HEK293T (cell line): Measurements from ENCODE around the gene DLX1.

Experiments
- CTCF ChIA-PET: fragments of 350-600 bp; formaldehyde crosslinking; extraction: SDS; loops from one replicate; lab custom pipeline; 2021; ENCODE audit warnings: antibody characterized with exemption, inconsistent platforms; lab: Yijun Ruan, JAX
- POLR2A ChIA-PET: fragments of 350-600 bp; formaldehyde crosslinking; extraction: SDS; loops from one replicate; lab custom pipeline; 2020; ENCODE audit warnings: antibody characterized with exemption, inconsistent platforms; lab: Yijun Ruan, JAX
- DNase-seq: peaks from one replicate; pipeline ENCODE4 v3.0.0; 2012; ENCODE audit warnings: mixed read lengths; ENCODE audit errors: extremely low spot score
- ARNT ChIP-seq: fragments of 450-650 bp; IDR thresholded peaks from 2 replicates; pipeline ENCODE4 v1.6.1; 2017; ENCODE audit warnings: mild to moderate bottlenecking
- BHLHE40 ChIP-seq: fragments of 450-650 bp; IDR thresholded peaks from 2 replicates; pipeline ENCODE4 v1.6.1; 2016; ENCODE audit warnings: mild to moderate bottlenecking, moderate library complexity, borderline replicate concordance
- CTBP1 ChIP-seq: fragments of 450-650 bp; IDR thresholded peaks from 2 replicates; pipeline ENCODE4 v1.6.1; 2016; ENCODE audit warnings: borderline replicate concordance
- ELF4 ChIP-seq: fragments of 450-650 bp; IDR thresholded peaks from 2 replicates; pipeline ENCODE4 v1.6.1; 2017; ENCODE audit warnings: antibody characterized with exemption
- FOXK2 ChIP-seq: fragments of 450-650 bp; IDR thresholded peaks from 2 replicates; pipeline ENCODE4 v1.6.1; 2016; ENCODE audit warnings: mild to moderate bottlenecking
- FOXM1 ChIP-seq: fragments of 450-650 bp; IDR thresholded peaks from 2 replicates; pipeline ENCODE4 v1.6.1; 2017; ENCODE audit warnings: mild to moderate bottlenecking, borderline replicate concordance
- HDGF ChIP-seq: fragments of 450-650 bp; IDR thresholded peaks from 2 replicates; pipeline ENCODE4 v1.6.1; 2017; ENCODE audit warnings: antibody characterized with exemption, borderline replicate concordance
- L3MBTL2 ChIP-seq: fragments of 450-650 bp; conservative IDR thresholded peaks from 2 replicates; pipeline ENCODE4 v1.6.1; 2016; ENCODE audit warnings: mild to moderate bottlenecking
- LEF1 ChIP-seq: fragments of 450-650 bp; IDR thresholded peaks from 2 replicates; pipeline ENCODE4 v1.6.1; 2017; ENCODE audit warnings: mild to moderate bottlenecking, borderline replicate concordance
- SUZ12 ChIP-seq: fragments of 450-650 bp; IDR thresholded peaks from 2 replicates; pipeline ENCODE4 v1.6.1; 2016; ENCODE audit warnings: mild to moderate bottlenecking
- TARDBP ChIP-seq: fragments of 450-650 bp; IDR thresholded peaks from 2 replicates; pipeline ENCODE4 v1.6.1; 2016
- TF ChIP-seq, protein P1 (sequence below): fragments of 450-650 bp; IDR thresholded peaks from 2 replicates; pipeline ENCODE4 v1.6.1; 2016

Gene DLX1

DNA sequence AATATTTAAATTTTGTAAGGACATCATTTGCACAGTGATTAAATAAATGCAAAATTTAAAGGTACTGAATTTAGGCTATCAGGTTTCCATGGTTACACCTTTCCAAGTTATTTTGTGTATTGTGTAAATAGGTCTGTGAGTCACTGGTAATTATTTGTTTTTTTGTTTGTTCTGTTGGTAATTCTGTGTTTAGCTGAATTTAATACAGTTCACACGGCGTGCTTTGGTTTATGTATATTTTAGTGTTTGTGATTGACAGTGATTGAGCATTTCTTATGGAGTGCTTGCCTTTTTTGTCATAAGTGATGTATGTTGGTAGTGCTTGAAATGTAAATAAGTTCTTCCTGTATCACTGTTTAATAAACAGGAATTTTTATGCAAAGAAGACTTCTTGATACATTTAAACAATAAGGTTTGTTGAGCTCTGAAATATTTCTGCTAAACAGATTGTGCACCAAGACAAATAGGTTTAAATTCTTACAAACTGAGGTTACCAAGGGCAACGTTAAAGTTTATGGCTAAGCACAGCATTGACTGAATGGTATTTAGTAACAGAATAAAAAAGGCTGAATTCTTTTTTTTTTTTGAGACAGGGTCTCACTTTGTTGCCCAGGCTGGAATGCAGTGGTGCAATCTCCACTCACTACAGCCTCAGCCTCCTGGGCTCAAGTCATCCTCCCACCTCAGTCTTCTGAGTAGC, 38.3 kb upstream of the DLX1 start:
- POLR2A ChIA-PET, result interaction anchor here (1.8 kb wide), 1 partner anchor 38 kb away, joined by 4 read pairs; the partner anchor contains the start of gene DLX1
- DNase-seq, result no peak
- CTCF ChIA-PET, result interaction anchor here (0.6 kb wide), 2 partner anchors 15 to 57 kb away, joined by 3 read pairs; no protein-coding TSS in a partner anchor

DNA sequence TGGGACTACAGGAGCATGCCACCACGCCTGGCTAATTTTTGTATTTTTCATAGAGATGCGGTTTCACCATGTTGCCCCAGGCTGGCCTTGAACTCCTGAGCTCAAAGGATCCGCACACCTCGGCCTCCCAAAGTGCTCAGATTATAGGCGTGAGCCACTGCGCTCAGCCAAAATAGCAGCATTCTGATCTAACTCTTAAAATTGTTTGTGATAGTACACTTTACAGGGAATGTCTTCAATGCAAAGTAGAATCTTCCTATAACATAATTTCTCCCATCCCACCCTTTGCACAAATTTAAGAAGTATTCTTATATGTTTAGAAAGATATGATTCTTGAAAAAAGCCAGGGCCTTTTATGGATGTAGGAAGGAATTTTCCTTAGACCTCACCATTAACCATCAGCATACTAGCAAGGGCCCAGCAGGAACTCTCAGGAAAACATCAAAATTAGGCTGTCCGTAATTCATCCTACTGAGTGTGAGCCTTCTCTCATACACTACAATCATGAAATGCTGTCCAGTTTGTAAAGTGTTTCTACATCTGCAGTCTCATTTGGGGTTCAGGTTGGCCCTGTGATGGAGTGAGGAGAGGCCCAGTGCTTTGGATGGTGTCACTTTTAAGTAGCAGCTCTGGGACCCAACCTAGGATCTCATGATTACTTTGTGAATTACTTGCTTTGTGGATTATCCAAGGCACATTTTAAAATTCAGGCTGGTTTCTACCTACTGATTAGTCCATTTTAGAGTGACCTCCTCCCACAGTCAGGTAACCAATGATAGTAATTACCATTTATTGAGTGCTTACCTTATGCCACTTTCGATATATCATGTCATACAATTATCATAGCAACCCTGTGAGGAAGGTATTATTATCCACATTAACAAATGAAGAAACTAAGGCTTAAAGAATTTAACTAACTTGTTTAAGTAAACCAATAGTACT, 37.5 kb upstream of the DLX1 start:
- TF ChIP-seq LEF1 (no peak), FOXK2 (no peak), SUZ12 (no peak)
- ChIA-PET POLR2A (interaction anchor here (1.8 kb wide), 1 partner anchor 37 kb away, joined by 4 read pairs; the partner anchor contains the start of gene DLX1), CTCF (interaction anchor here (0.6 kb wide), 1 partner anchor 16 kb away, joined by 3 read pairs; no protein-coding TSS in a partner anchor)
- DNase-seq, result no peak

More for the DNA sequence above, 38.3 kb upstream of the DLX1 start:
- TF ChIP-seq ARNT, result no peak
- TF ChIP-seq L3MBTL2, result no peak
- TF ChIP-seq, protein P1, sequence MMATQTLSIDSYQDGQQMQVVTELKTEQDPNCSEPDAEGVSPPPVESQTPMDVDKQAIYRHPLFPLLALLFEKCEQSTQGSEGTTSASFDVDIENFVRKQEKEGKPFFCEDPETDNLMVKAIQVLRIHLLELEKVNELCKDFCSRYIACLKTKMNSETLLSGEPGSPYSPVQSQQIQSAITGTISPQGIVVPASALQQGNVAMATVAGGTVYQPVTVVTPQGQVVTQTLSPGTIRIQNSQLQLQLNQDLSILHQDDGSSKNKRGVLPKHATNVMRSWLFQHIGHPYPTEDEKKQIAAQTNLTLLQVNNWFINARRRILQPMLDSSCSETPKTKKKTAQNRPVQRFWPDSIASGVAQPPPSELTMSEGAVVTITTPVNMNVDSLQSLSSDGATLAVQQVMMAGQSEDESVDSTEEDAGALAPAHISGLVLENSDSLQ, result peak; percentile 85
- TF ChIP-seq CTBP1, result no peak
- TF ChIP-seq LEF1, result no peak

DNA sequence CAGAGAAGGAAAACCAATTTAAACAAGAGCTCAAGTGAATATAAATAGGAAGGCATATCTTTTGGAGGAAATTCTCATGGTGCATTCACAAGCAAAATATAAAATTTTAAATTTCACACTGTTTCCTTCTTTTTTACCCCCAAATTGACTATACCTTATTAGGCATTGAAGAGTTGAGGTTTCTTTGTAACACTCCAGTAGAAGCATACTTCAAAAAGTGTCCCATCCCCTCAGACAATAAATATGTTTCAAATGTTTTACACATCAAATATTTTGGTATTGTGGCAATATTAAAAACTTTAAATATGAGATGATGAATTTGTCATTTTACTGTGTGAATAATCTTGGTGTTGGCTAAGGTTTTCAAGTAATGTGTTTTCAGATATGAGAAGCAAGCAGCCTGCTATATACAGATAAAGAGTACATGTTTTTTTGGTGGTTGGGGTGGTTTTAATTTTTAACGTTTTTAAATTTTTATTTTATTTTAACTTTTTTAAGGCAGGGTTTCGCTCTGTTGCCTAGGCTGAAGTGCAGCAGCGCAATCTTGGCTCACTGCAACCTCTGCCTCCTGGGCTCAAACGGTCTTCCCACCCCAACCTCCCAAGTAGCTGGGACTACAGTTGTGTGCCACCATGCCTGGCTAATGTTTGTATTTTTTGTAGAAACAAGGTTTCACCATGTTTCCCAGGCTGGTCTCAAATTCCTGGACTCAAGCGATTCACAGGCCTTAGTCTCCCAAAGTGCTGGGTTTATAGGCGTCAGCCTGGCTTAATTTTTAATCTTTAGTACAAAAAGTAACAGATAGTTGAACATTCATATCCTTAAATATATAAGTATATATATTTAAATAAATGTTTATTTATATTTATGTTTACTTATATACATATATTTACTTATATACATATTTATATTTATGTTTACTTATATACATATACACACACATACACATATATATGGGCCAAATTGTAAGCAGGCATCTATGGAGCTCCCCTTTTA, 36.5 kb upstream of the DLX1 start:
- ChIA-PET POLR2A (interaction anchor here (1.0 to 2.1 kb wide), 3 partner anchors 36 to 54 kb away, joined by 3 to 8 read pairs (median 3); no protein-coding TSS in a partner anchor), CTCF (no interaction called here)
- DNase-seq, result no peak
- no peak for TF ChIP-seq HDGF

DNA sequence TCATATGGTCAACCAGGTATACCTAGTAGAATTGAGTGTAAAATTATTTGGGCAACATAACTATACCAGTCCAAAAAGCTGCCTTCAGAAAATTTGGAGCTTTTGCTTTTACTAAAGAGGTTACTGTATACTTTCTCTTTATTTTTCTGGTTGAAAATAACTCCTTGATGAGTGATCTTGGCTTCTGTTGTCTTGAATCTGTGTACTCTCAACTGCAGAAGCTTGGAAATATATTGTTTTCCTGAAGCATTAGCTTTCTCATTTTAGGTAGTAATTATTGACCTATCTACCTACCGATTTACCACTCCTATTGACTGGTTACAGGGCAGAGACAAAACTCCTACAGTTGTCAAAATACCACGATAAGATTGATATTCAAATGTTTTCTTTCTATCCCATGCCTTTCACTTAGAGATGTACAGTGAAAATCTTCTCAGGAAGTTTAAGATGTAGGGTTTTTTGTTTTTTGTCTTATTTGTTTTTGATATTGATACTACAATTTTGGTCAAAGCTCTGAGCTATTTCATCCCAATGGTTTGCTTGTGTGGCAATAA, 35.7 kb upstream of the DLX1 start:
- TF ChIP-seq, protein P1, result no peak
- TF ChIP-seq CTBP1, result no peak
- ChIA-PET POLR2A (interaction anchor here (0.5 to 2.1 kb wide), 4 partner anchors 35 to 112 kb away, joined by 3 to 8 read pairs (median 3); no protein-coding TSS in a partner anchor), CTCF (no interaction called here)
- no peak for DNase-seq

DNA sequence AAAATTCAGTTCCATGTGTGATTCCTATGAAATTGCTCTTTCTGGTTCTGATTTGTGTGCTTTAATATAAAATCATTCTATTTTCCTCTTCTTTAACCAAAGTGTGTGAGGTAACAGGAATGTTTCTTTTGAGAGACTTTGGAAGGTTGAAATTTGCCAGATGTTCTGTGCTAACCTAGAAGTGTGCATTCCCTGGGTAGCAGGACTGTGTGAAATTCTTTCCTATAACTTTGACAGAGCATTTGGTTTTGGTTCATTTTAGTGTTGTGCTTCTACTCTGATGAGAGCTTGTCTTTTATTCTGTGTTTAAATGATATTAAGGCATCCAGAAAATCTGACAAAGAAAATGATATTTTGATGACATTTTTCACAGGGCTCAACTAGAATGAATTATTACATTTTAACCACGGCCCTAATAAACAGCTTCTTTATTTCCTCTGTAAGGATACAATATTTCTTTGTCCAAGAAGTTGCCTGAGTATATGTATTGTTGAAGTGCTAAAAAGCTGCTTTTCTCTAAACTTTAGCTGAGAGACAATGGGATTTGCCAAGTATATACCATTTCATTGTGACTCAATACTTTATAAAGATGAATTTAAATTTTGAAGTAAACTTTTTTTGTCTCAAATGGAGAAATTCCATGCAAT, 34.7 kb upstream of the DLX1 start:
- ChIA-PET CTCF (no interaction called here), POLR2A (interaction anchor here (1.0 to 2.1 kb wide), 4 partner anchors 45 to 157 kb away, joined by 3 to 8 read pairs (median 4); partner anchors contain the start of gene SLC25A12)
- no peak for DNase-seq
- no peak for TF ChIP-seq BHLHE40
- no peak for TF ChIP-seq ELF4
- TF ChIP-seq HDGF, result no peak
- no peak for TF ChIP-seq TARDBP
- TF ChIP-seq FOXM1, result no peak
- TF ChIP-seq LEF1, result no peak
